T-cell (primary cell): ENCODE measurements around the gene IFT57. TPM values are rescaled to one million over a fixed set of nuclear protein-coding genes. Genes with fewer than 3 reads are reported as not detected.

Experiments used
- ATAC-seq, 4 experiments: fragments of 200-7000 bp in 3 of 4; fragments of 150-1000 bp in 1 of 4; cut with Tn5 transposase; replicated peaks in 1 of 4; 1 replicate in 3 of 4; 2 replicates in 1 of 4; pipeline ENCODE4 v1.10.0; 2021; ENCODE audit warnings: moderate library complexity in 3 of 4, mild to moderate bottlenecking in 2 of 4, moderate number of reproducible peaks in 1 of 4
- CTCF ChIA-PET, 2 donors: fragments of 300-600 bp; sonication (Branson Sonifier 250); formaldehyde crosslinking; loops; one replicate each; lab custom pipeline; 2022; ENCODE audit warnings: antibody characterized with exemption in 2 of 2; lab: Charles Lee
- POLR2A ChIA-PET, 2 donors: fragments of 300-600 bp; sonication (Branson Sonifier 250); formaldehyde crosslinking; loops; one replicate each; lab custom pipeline; 2022; ENCODE audit warnings: antibody characterized with exemption in 2 of 2; lab: Charles Lee
- DNase-seq, 35 experiments: peaks; one replicate each; pipeline versions ENCODE4 v3.0.0 to v3.0.0-alpha.2; 2013 to 2023
- H3K27ac ChIP-seq: one replicate; pipeline ENCODE4 v1.5.1; 2013; ENCODE audit warnings: low read length
- H3K27me3 ChIP-seq, 2 experiments: replicated peaks in 1 of 2; 1 replicate in 1 of 2; 2 replicates in 1 of 2; pipeline versions ENCODE4 v1.6.1 to v1.7.0; 2013; ENCODE audit warnings: low read length in 1 of 2, mixed read lengths in 1 of 2; ENCODE audit not compliant: control insufficient read depth in 2 of 2, insufficient read depth in 2 of 2; ENCODE audit errors: extremely low read depth in 1 of 2
- H3K36me3 ChIP-seq, 2 donors: 1 replicate in 1 of 2; 2 replicates in 1 of 2; pipeline versions ENCODE4 v1.6.1 to v1.7.0; 2013; ENCODE audit warnings: low read length in 1 of 2; ENCODE audit not compliant: control insufficient read depth in 2 of 2, insufficient read depth in 1 of 2; ENCODE audit errors: extremely low read depth in 1 of 2
- H3K4me1 ChIP-seq, 2 experiments: 1 replicate in 1 of 2; 2 replicates in 1 of 2; pipeline versions ENCODE4 v1.6.1 to v1.7.0; 2013; ENCODE audit warnings: low read length in 2 of 2, mixed read lengths in 1 of 2; ENCODE audit not compliant: insufficient read depth in 2 of 2, control insufficient read depth in 1 of 2; ENCODE audit errors: extremely low read depth in 1 of 2
- H3K4me3 ChIP-seq, 2 donors: 1 replicate in 1 of 2; 2 replicates in 1 of 2; pipeline versions ENCODE4 v1.5.1 to v1.7.0; 2013; ENCODE audit warnings: mild to moderate bottlenecking in 2 of 2, low read length in 1 of 2, moderate library complexity in 1 of 2; ENCODE audit not compliant: control insufficient read depth in 1 of 2; ENCODE audit errors: extremely low read depth in 1 of 2
- H3K9me3 ChIP-seq: 2 replicates; pipeline ENCODE4 v1.7.0; 2013
- H3K27ac Mint-ChIP-seq, 2 donors: one replicate each; pipeline ENCODE4 v1.8.0; 2020 to 2021; ENCODE audit warnings: mild to moderate bottlenecking in 2 of 2, mixed read lengths in 2 of 2
- H3K27me3 Mint-ChIP-seq, 2 donors: one replicate each; pipeline ENCODE4 v1.8.0; 2021 to 2022; ENCODE audit warnings: mixed read lengths in 2 of 2
- H3K36me3 Mint-ChIP-seq: one replicate; pipeline ENCODE4 v1.8.0; 2021; ENCODE audit warnings: mixed read lengths
- H3K4me1 Mint-ChIP-seq, 3 donors: one replicate each; pipeline ENCODE4 v1.8.0; 2020 to 2022; ENCODE audit warnings: mixed read lengths in 3 of 3, mild to moderate bottlenecking in 1 of 3
- H3K4me3 Mint-ChIP-seq, 3 donors: one replicate each; pipeline ENCODE4 v1.8.0; 2020 to 2022; ENCODE audit warnings: mild to moderate bottlenecking in 3 of 3, mixed read lengths in 3 of 3, moderate library complexity in 3 of 3
- H3K9me3 Mint-ChIP-seq, 3 donors: one replicate each; pipeline ENCODE4 v1.8.0; 2020 to 2022; ENCODE audit warnings: mixed read lengths in 3 of 3
- WGBS: methylation state at CpG from one replicate; pipeline ENCODE4 v1.1.5; 2013; ENCODE audit warnings: missing lambda C conversion rate; ENCODE audit not compliant: insufficient coverage; 5-methylcytosine and 5-hydroxymethylcytosine counted together
- total RNA-seq, 35 experiments: library from RNA in 6 of 35; stranded (reverse) in 6 of 35; fragments of 120-200 nt in 1 of 35; gene quantifications; one replicate each; pipeline versions ENCODE4 v1.2.1 to v1.2.4 and lab custom pipeline; 2013 to 2026

Gene IFT57
- total RNA-seq, 5 donors from 2014 or later (not counting 1 experiment from before 2014, with no cell fraction given), result 24.8 to 36.7 (median 30.0) TPM

DNA sequence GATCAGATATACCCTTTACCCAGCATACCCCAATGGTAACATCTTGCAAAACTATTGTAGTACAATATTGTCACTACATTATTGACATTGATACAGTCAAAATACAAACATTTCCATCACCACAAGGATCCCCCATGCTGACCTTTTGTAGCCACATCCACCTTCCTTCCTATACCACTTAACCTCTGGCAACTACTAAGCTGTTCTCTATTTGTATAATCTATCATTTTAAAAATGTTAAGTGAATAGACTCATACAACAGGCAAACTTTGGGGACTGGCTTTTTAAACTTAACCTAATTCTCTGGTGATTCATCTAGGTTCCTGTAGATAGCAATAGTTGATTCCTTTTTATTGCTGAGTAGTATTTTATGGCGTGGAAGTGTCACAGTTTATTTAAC, 29.6 kb upstream of the IFT57 start:
- Mint-ChIP-seq H3K27ac (no peak overlapping the region), H3K36me3 (peaks cover 4% of the 10 kb centered on the region), H3K27me3 (no peaks in the 10 kb centered on the region), H3K4me3 (no peak overlapping the region), H3K4me1 (no peaks in the 10 kb centered on the region), H3K9me3 (no peaks in the 10 kb centered on the region)
- Histone ChIP-seq H3K27ac (no peak overlapping the region), H3K36me3 (peaks cover 0 to 2% of the 10 kb centered on the region in 2 donors), H3K9me3 (no peaks in the 10 kb centered on the region), H3K4me1 (no peaks in the 10 kb centered on the region), H3K27me3 (no peaks in the 10 kb centered on the region), H3K4me3 (no peak overlapping the region)
- CTCF ChIA-PET, result no interaction called here
- POLR2A ChIA-PET, result no interaction called here
- no peak for ATAC-seq
- DNase-seq, result no peak
- whole genome bisulfite sequencing, result no CpG with 5 or more reads among the region's 1 CpG

DNA sequence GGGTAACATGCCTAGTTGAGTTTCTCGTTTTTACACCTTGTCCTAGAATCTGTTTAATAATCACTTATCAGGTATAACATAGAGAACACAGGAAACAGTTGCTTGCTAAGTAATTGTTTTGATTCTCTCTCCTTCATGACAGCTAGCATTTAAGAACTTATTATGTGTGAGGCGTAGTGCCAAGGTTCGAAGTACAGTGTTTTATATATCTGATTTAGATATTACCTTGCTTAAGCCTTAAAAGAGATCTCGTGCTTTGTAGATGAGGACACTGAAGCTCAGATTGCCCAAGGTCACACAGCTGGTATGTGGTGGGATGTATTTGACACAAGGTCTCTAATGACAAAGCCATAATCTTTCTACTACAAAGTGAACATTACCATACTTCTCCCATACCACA, 29.0 kb upstream of the IFT57 start:
- Mint-ChIP-seq H3K27me3 (no peaks in the 10 kb centered on the region), H3K9me3 (no peaks in the 10 kb centered on the region), H3K27ac (no peak overlapping the region), H3K36me3 (peaks cover 3% of the 10 kb centered on the region), H3K4me1 (no peaks in the 10 kb centered on the region), H3K4me3 (no peak overlapping the region)
- DNase-seq (no peak), ATAC-seq (no peak)
- ChIA-PET POLR2A (no interaction called here), CTCF (no interaction called here)
- H3K4me3 ChIP-seq, result no peak overlapping the region
- H3K27ac ChIP-seq, result no peak overlapping the region
- no peaks in the 10 kb centered on the region for H3K9me3 ChIP-seq
- no CpG with 5 or more reads among the region's 4 CpGs for WGBS
- H3K27me3 ChIP-seq, result no peaks in the 10 kb centered on the region
- no peaks in the 10 kb centered on the region for H3K4me1 ChIP-seq
- peaks cover 0 to 2% of the 10 kb centered on the region in 2 donors for H3K36me3 ChIP-seq

DNA sequence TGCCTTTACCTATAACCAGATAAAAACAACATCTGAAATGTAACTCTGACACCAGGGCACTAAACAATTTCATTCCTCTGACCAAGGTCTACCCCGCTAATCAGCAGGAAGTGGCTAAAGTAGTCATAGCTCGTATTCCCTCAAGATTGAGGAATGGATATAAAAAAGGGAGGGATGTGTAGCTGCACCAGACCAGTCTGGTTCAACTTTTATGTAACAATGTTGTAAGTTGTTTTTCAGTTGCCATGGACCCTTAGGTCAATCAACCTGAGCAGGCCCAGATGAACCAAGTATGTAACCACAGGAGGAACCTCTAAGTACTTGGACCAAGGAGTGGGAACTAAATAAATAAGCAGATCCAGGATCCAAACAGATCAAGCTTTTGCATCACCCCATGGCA, 28.4 kb upstream of the IFT57 start:
- Mint-ChIP-seq H3K4me1 (no peaks in the 10 kb centered on the region), H3K9me3 (no peaks in the 10 kb centered on the region), H3K27ac (no peak overlapping the region), H3K27me3 (no peaks in the 10 kb centered on the region), H3K36me3 (peaks cover 3% of the 10 kb centered on the region), H3K4me3 (no peak overlapping the region)
- Histone ChIP-seq H3K36me3 (peaks cover 0 to 2% of the 10 kb centered on the region in 2 donors), H3K9me3 (no peaks in the 10 kb centered on the region), H3K4me3 (no peak overlapping the region), H3K27ac (no peak overlapping the region), H3K27me3 (no peaks in the 10 kb centered on the region), H3K4me1 (no peaks in the 10 kb centered on the region)
- 83% methylated on average over 1 of the region's 2 CpGs for WGBS
- CTCF ChIA-PET, result no interaction called here
- no peak for DNase-seq
- ATAC-seq, result no peak
- POLR2A ChIA-PET, result no interaction called here

DNA sequence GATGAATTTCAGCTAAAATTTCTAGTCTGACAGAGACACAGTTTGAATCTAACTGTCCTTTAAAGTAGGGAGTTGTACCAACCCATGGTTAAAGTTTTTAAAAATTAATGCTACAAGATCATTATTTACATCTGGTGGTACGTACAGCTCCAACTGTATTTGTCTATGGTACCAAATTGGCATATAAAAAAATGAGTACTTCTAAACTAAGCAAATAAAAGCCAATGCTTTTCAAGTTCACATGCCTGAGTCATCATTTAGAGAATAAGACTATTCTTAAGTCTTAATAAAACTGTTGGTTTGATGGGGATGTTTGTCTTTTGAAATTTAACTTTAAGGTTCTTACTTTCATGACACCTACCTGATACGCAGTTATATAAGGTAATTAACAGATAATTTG, 21.0 kb upstream of the IFT57 start:
- no peaks in the 10 kb centered on the region for H3K9me3 Mint-ChIP-seq
- H3K36me3 Mint-ChIP-seq, result peaks cover 3% of the 10 kb centered on the region
- Histone ChIP-seq H3K9me3 (no peaks in the 10 kb centered on the region), H3K27ac (no peak overlapping the region), H3K4me1 (no peaks in the 10 kb centered on the region), H3K36me3 (no peaks in the 10 kb centered on the region), H3K27me3 (no peaks in the 10 kb centered on the region), H3K4me3 (no peak overlapping the region)
- POLR2A ChIA-PET, result no interaction called here
- no CpG with 5 or more reads among the region's 2 CpGs for WGBS
- DNase-seq, result no peak
- H3K27ac Mint-ChIP-seq, result no peak overlapping the region
- H3K4me3 Mint-ChIP-seq, result no peak overlapping the region
- H3K4me1 Mint-ChIP-seq, result peaks cover 0 to 1% (median 0%) of the 10 kb centered on the region in 3 donors
- CTCF ChIA-PET, result no interaction called here
- no peak for ATAC-seq
- no peaks in the 10 kb centered on the region for H3K27me3 Mint-ChIP-seq

DNA sequence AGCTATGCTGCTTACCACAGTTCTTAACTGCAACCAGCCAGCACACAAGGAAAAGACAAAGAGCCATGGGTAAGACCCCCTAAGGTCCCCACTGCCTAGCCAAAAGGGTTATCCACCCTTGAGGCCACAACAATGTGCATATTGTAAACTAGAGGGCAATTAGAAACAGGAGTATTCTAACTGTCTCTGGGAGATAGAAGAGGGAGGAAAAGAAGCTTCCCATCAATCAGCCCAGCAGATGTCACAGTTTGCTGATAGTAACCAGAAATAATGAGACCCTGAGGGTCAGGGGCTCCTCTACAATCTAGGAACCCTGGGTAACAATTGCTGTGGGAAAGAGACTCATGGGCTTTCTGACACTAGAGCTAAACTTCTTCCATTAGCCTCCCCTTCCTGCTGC, 20.6 kb upstream of the IFT57 start:
- ATAC-seq (no peak), DNase-seq (no peak)
- no peaks in the 10 kb centered on the region for H3K27me3 ChIP-seq
- H3K9me3 ChIP-seq, result no peaks in the 10 kb centered on the region
- no peak overlapping the region for H3K4me3 Mint-ChIP-seq
- H3K4me1 Mint-ChIP-seq, result peaks cover 0 to 1% (median 0%) of the 10 kb centered on the region in 3 donors
- POLR2A ChIA-PET, result no interaction called here
- no peak overlapping the region for H3K27ac ChIP-seq
- peaks cover 3% of the 10 kb centered on the region for H3K36me3 Mint-ChIP-seq
- H3K27me3 Mint-ChIP-seq, result no peaks in the 10 kb centered on the region
- no peaks in the 10 kb centered on the region for H3K9me3 Mint-ChIP-seq
- CTCF ChIA-PET, result no interaction called here
- no peak overlapping the region for H3K4me3 ChIP-seq
- no peak overlapping the region for H3K27ac Mint-ChIP-seq
- H3K4me1 ChIP-seq, result no peaks in the 10 kb centered on the region
- no peaks in the 10 kb centered on the region for H3K36me3 ChIP-seq

DNA sequence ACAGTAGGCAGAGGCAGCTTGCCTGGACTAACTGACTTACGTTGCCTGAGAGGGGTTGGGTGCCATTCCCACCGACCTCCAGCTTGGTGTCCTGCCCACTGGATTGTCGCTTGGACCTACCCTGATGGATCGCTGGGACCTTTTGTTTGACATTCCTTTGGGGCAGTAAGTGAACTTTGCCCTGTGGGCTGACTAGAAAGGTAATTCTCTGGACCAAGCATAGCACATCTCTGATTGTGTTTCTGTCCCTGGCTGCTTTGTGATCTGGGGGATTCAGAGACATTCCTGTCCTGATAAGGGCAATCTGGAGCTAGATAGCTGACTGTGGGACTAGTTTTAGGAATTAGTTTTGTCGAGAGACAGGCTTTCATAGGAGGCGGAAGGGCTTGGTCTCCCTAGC, 19.5 kb upstream of the IFT57 start:
- Histone ChIP-seq H3K27ac (no peak overlapping the region), H3K9me3 (no peaks in the 10 kb centered on the region), H3K4me3 (no peak overlapping the region), H3K27me3 (no peaks in the 10 kb centered on the region), H3K36me3 (no peaks in the 10 kb centered on the region), H3K4me1 (no peaks in the 10 kb centered on the region)
- DNase-seq (no peak), ATAC-seq (no peak)
- no peak overlapping the region for H3K4me3 Mint-ChIP-seq
- WGBS, result 95% methylated on average over 6 of the region's 6 CpGs
- no peak overlapping the region for H3K27ac Mint-ChIP-seq
- ChIA-PET POLR2A (no interaction called here), CTCF (no interaction called here)
- no peaks in the 10 kb centered on the region for H3K27me3 Mint-ChIP-seq
- peaks cover 3% of the 10 kb centered on the region for H3K36me3 Mint-ChIP-seq
- H3K4me1 Mint-ChIP-seq, result peaks cover 0 to 1% (median 0%) of the 10 kb centered on the region in 3 donors
- no peaks in the 10 kb centered on the region for H3K9me3 Mint-ChIP-seq

DNA sequence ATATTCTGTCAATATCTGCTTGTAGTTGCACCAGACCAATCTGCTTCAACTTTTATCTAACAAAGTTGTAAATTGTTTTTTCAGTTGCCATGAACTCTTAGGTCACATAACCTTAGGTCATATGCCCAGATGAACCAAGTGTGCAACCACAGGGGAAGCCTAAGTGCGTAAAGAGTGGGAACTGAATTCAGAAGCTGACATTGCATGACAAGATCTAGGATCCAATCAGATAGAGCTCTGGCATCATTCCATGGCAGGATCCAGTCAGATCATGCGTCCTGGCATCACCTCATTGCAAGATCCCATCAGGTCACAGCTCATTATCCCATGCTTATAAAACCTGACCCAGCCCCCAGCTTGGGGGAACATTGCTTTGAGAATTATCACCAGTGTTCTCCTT, 18.9 kb upstream of the IFT57 start:
- no peaks in the 10 kb centered on the region for H3K27me3 ChIP-seq
- ATAC-seq (no peak), DNase-seq (no peak)
- H3K27ac ChIP-seq, result no peak overlapping the region
- H3K4me1 ChIP-seq, result no peaks in the 10 kb centered on the region
- peaks cover 0 to 1% (median 0%) of the 10 kb centered on the region in 3 donors for H3K4me1 Mint-ChIP-seq
- POLR2A ChIA-PET, result no interaction called here
- no peaks in the 10 kb centered on the region for H3K9me3 Mint-ChIP-seq
- H3K4me3 ChIP-seq, result no peak overlapping the region
- H3K27ac Mint-ChIP-seq, result no peak overlapping the region
- CTCF ChIA-PET, result no interaction called here
- peaks cover 3% of the 10 kb centered on the region for H3K36me3 Mint-ChIP-seq
- H3K27me3 Mint-ChIP-seq, result no peaks in the 10 kb centered on the region
- WGBS, result 94% methylated on average over 2 of the region's 2 CpGs
- no peak overlapping the region for H3K4me3 Mint-ChIP-seq
- H3K9me3 ChIP-seq, result no peaks in the 10 kb centered on the region
- H3K36me3 ChIP-seq, result no peaks in the 10 kb centered on the region
